CD4-positive, alpha-beta T cell treated with Interleukin-6 for 4 hours (primary cell): ENCODE measurements around the gene MAPKBP1.
"Not testable (repeated sequence)": the region's sequence is repeated elsewhere in the genome, so short reads cannot be mapped to it uniquely, and the experiment has no call there.

Source experiments
- DNase-seq: peaks from one replicate; pipeline ENCODE4 v3.0.0-alpha.2; 2020; ENCODE audit warnings: mixed read lengths

The MAPKBP1 gene, protein sequence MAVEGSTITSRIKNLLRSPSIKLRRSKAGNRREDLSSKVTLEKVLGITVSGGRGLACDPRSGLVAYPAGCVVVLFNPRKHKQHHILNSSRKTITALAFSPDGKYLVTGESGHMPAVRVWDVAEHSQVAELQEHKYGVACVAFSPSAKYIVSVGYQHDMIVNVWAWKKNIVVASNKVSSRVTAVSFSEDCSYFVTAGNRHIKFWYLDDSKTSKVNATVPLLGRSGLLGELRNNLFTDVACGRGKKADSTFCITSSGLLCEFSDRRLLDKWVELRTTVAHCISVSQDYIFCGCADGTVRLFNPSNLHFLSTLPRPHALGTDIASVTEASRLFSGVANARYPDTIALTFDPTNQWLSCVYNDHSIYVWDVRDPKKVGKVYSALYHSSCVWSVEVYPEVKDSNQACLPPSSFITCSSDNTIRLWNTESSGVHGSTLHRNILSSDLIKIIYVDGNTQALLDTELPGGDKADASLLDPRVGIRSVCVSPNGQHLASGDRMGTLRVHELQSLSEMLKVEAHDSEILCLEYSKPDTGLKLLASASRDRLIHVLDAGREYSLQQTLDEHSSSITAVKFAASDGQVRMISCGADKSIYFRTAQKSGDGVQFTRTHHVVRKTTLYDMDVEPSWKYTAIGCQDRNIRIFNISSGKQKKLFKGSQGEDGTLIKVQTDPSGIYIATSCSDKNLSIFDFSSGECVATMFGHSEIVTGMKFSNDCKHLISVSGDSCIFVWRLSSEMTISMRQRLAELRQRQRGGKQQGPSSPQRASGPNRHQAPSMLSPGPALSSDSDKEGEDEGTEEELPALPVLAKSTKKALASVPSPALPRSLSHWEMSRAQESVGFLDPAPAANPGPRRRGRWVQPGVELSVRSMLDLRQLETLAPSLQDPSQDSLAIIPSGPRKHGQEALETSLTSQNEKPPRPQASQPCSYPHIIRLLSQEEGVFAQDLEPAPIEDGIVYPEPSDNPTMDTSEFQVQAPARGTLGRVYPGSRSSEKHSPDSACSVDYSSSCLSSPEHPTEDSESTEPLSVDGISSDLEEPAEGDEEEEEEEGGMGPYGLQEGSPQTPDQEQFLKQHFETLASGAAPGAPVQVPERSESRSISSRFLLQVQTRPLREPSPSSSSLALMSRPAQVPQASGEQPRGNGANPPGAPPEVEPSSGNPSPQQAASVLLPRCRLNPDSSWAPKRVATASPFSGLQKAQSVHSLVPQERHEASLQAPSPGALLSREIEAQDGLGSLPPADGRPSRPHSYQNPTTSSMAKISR (N-terminal part only)

DNA sequence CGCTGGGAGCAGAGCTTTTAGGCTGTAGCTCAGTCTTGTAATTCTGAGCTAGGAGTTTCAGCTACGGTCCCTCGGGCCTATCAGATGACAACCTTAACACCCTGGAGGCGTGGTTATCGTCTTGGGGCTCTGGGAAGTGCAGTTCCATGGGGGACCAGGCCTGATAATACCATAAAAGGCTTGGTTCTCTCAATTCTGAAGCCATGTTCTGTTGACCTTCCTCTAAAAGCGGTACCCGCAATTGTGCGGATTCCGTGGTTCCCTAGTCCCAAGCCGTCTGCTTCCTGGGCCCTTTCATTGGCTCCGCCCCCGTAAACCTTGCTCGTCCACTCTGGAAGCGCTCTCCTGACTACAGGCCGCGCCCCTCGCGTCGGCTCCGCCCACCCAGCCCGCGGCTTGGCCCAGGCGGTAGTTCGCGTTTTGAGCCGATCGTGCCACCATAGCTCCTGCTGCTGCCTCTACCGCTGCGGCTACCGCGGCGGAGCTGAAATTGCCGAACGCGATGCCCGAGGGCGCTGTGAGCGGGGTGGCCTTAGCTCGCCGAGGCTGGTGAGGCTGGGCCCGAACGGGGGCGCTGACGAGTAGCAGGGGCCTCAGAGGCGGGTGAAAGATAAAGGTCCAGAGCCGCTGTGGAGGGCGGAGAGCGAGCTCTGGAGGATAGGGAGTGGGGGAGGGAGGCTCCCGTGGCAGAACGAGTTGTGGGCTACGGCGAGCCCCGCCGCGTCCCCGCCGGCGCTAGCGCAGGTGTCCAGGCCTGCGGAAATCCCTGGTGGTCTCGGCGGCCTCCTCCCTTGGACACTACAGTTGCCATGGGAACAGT is at the start of gene MAPKBP1:
MAPKBP1 (plus strand) TSS at position 423 of the 820 bp plus-strand sequence. CDS start 792 bp downstream, outside the sequence.
- peak; percentile 99 for DNase-seq

DNA sequence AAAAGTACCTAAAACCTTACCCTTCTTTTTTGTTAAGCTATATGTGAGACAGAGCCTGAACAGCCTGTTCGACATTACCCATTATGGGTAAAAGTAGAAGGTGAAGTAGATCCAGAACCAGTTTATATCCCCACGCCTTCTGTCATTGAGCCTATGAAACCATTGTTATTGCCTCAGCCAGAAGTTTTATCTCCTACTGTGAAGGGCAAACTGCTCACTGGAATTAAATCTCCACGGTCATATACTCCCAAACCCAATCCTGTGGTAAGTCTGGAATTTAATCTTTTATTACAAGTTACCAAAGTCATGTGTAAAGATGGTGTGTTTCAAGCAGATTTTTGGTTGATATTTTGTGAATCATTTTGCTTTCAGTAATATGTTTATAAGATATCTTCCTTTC is 47.1 kb upstream of the MAPKBP1 start:
- DNase-seq = no peak

DNA sequence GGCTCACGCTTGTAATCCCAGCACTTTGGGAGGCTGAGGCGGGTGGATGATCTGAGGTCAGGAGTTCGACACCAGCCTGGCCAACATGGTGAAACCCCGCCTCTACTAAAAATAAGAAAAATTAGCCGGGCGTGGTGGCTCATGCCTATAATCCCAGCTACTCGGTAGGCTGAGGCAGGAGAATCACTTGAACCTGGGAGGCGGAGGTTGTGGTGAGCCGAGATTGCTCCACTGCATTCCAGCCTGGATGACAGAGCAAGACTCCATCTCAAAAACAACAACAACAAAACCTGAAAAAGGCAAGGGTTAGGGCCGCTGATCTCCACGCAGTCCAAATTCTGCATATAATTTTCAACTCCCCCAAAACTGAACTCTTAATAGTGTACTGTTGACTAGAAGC is 46.2 kb upstream of the MAPKBP1 start:
- not testable (repeated sequence) for DNase-seq

DNA sequence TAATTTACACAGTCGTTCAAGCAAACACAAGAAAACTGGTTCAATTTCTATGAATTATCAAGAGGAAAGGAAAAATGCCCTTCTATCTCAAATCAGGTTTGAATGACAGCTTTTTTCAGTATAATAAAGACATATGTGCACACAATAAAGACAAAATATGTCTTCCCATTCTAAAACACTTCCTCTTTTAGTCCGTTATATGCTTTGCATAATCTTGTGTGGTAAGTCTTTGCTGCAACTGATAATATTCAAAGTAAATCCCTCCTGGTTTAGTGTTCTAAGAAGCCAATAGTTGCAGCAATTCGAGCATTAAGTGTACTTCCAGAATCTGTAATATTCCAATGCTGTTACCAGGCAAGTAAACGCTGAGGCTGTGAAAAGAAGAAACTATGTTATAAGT is 43.7 kb upstream of the MAPKBP1 start:
- DNase-seq = no peak

DNA sequence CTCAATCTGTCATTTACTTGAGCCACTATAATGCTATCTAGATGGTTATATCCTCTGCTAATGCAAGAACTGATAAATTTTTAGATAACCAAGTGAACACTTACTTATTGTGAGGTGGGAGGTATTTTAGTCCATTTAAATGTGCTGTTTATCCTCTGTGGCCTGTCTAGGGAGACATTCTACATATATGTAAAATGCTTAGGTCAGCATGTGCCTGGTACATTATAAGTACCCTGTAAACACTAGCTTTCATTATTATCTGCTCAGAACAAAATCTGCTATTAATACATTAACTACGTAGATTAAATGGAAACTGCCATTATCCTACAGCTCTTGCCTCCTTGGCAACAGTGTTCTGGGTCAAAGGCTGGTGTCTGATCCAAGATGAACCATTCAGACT is 41.8 kb upstream of the MAPKBP1 start:
- DNase-seq = no peak

DNA sequence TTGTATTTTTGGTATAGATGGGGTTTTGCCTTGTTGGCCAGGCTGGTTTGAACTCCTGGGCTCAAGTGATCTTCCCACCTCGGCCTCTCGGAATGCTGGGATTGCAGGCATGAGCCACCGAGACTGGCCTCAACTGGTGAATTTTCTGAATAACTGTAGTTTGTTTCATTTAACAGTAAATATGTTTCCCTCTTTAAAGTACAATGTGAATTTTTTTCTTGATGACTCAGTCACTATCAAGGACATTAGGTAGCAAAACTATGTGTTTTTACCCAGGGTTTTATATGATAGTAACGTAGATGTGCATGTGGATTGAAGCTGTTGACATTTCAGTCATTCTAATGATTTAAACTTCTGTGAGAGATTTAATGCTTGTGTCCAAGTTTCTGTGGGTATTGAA is 40.2 kb upstream of the MAPKBP1 start:
- DNase-seq = no peak

DNA sequence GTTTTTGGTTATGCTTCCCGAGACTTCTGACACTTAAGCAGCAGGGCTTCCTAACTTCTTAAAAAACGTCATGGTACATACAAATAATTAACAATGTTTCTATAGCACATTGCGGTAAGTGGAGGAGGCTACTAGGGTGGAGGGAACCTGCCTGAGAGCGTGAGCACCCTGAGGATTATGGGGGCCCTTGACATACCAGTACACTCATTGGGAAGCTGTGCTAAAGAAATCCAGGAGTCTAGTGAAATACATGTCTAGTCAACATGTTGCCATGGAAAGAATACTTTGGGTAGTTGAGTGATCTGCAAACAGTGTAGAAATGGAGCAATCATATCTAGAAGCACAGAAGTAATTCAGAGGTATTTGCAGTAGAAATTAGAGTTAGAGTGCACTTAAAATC is 39.2 kb upstream of the MAPKBP1 start:
- no peak for DNase-seq

DNA sequence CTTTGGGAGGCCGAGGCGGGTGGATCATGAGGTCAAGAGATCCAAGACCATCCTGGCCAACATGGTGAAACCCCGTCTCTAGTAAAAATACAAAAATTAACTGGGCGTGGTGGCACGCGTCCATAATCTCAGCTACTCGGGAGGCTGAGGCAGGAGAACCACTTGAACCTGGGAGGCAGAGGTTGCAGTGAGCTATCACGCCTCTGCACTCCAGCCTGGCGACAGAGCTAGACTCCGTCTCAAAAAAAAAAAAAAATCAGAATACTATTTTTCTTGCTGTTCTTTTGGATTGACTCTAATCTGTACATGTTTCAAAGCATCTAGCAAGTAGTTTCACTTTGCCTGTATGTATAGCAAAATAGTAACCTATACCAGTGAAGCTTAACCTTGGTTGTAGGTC is 38.8 kb upstream of the MAPKBP1 start:
- DNase-seq = not testable (repeated sequence)

DNA sequence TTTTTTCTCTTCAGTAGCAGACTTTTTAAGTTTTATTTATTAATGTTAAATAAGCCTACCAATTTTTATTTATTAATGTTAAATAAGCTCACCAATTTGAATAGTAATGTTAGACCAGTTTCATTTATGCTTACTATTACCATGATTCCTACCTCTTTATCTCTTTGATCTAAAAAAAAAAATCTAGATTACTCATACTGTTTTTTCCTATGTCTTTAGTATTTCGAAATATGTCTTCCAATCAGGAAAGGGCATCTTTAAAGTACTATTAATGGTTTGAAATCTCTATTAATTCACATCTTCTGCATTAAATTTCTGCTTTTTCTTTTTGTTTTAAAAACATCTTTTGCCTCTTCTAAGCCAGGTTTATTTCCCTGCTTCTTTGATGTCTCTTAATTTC is 27.5 kb upstream of the MAPKBP1 start:
- DNase-seq = no peak

DNA sequence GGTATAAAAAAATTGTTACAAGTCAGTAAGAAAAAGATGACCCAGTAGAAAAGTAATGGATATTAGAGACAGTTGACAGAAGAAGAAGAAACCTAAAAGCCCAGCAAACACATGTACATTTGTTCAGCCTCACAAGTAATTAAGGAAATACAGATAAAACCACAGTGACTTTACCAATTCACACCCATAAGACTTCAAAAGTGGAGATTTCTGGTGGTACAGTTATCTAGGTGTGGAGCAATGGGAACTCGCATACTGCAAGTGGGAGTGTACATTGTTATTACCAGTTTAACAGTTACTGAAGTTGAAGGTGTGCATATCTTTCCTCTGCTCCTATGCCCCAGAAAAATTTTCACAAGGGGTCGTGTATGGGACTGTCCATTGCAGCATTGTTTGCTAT is 18.1 kb upstream of the MAPKBP1 start:
- no peak for DNase-seq

DNA sequence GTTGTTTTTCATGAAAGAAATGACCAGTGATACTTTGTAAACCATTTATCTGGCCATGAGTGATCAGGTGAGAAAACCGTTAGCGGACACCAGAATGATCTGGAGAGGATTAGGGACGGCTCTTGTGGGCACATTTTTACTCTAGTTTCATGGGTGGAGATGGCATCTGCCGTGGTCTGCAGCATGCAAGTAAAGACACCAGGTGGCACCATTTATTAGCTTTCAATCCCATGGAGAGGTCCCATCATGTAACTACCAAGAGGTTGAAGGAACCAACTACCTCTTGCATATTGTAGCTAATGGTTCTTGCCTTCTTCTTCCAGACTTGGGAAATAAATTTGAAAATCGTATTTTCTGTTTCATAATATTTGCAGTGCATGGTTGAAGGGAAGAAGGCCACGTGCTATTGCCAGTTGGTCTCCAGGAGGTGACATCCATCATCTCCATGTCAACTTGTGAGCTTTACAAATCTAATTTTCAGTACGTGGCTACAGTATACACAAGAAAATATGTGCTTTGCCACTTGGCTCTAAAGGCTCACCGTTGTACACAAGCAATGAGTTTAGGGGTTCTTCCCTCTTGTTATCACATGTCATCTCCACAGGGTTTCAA is 1.5 kb upstream of the MAPKBP1 start:
- DNase-seq = peak; percentile 66

DNA sequence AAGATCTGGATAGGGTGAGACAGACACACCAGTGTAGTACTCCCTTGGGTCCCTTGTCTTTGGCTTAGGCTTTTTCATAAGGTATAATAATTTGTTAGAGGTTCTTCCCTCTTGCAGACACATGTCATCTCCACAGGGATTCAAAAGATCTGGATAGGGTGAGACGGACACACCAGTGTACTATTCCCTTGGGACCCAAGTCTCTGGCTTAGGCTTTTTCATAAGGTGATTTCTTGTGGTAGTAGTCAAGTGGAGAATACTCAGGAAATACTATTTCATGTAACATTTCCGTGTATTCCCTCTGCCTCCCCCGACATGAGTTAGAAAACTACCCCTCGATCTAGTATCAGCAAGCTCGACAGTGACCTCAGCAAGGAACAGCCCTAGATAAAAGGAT is 954 bp upstream of the MAPKBP1 start:
- DNase-seq = no peak

DNA sequence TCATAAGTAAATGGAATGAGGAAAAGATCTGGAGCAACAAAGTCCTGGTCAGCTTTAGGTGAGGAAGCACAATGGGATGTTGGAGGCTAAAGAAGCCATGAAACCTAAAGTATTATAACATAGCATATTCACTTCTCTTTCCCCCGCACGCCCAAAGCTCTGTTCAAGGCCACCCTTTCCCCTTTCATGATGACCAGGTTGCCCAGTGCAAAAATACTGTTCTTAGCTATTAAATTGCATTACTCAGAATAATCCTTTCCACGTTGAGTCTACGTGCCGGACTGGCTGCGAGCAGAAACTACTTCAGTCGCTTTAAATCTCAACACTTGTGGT is 589 bp upstream of the MAPKBP1 start:
- no peak for DNase-seq

DNA sequence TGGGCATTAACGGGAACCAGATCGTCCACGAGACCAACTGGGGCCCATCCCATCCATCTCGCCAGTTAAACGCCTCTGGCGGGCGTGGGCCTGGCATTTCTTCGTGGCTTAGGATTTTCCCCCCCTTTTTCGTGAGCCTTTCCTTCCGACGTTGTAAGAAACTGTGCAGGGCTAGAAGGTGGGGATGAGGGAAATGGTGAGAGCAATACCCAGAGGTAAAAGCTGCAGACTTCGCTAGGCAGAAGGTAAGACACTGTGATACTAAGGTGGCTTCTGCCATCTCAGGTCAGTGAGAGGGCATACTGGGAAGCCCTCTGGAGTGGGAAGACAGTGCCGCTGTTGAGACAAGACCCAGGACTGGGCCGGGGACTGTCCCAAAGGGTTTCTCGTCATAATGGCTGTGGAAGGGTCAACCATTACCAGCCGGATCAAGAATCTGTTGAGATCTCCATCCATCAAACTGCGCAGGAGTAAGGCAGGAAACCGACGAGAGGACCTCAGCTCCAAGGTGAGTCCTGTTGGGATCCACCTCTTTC is 666 bp downstream of the MAPKBP1 start:
- no peak for DNase-seq

DNA sequence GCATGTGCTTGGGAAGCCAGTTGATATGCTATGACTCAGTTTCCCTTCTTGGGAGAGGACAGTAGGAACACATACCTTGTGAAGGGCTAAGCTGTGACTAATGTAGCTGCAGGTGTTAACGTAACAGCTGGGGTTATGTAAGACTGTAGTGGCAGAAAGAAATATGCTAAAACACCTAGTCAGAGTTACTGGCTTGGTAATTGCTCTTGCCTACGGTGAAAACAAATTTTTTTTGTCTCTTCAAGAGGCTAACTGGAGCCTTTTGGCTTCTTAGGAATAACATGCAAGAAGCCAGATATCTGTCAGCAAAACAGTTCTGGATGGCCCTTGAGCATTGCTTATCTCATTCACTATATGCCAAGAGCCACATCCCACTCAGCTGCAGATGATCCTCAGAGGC is 1.4 kb downstream of the MAPKBP1 start:
- no peak for DNase-seq

DNA sequence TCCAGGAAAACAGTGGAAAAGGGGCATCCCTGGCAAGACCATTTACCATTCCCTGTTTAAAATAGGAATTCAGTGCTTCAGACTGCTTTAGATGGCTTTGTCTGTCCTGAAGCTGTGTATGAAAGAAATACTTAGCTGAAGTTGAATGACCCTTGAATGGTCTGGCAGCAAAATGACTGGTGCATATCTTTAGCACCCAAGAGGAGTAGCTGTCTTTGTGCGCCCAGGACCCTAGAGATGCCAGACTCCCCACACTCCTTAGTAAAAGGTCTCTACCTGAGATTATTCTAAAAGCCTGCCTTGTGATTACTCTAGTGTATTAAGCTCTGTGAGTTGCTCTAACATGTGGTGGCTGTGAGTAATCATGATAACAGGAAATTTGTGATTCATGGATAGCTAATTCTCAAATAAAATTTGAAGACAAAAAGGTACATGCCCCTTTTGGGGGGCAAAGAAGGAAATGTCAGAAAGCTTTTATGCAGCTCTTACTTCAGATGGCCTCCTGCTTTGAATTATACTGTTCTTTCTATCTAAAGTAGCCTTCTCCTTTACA is 3.2 kb downstream of the MAPKBP1 start:
- no peak for DNase-seq

DNA sequence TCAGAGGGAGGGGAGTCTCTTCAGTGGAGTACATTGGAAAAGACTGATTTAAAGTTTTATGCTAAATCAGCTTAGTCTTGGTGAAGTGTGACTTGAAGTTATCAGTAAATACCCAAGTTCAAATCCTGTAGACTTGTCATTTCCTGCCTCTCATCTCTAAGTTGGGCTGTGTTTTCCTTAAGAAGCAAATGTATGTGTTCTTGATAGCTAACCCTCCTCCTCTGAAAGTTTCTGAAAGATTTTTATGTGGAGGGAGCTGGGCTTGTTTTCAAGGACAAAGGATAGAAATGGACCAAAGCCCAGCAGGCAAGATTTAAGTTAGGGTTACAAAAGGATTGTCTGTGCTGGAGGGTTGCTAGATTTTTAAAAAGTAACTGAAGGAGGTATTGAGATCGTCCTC is 4.2 kb downstream of the MAPKBP1 start:
- DNase-seq = no peak

DNA sequence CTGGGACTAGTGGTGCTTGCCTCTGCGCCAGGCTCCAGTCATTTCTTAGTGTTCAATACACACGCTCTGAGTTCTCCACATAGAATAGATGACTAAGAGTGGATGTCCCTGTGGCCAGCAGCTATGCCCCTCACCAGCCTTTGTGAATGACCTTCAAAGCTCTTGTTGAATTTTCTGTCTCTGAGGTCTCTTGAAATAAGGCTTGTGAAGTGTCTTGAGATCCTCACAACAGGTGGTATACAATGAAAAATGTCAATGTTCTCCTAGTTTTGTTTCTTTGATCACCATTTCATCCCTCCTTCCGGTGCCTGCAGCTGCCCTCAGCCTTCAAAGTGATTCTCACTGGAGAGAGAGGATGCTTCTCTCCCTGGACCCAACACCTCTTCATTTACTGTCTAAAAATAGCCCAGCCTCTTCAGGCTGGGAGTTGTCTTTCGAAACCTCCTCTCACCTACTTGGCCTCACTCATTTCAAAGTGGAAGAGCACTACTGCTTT is 5.4 kb downstream of the MAPKBP1 start:
- DNase-seq = no peak

DNA sequence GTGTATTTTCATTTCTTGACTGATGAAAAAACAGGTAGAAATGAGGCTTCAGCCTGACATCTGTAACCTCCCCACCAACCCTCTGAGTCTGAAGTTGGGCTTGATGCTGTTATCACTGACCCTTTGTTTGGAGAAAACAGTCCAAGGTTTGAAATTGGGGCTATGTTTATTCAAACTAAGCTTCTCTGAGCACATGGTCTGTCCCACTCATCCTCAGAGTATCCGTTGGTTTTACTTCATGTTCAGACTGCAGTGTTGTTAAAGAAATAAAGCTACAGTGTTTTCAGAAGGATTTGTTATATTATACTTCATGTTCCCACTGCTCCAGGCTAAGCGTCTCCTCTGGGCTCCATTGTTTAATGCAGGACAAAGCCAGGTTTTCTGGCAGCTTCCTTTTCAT is 6.0 kb downstream of the MAPKBP1 start:
- no peak for DNase-seq

DNA sequence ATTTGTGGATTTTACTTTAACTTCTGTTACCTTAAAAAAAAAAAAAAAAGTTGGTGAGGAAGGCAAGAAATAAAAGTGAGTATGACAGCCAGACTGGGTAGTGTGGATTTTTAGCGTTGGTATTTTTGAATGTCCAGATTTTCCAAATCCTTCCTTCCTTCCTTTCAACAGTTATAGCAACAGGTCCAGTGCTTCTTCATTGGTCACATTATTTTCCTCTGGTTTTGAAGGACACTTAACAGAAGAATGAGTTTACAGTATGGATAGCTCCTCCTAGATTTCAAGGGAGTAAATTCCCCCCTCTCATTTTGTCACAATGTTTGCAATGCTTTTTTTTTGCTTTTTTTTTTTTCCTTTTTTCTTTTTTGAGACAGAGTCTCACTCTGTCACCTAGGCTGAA is 6.4 kb downstream of the MAPKBP1 start:
- no peak for DNase-seq
